ENCODE data around the gene SYNDIG1.

DNA sequence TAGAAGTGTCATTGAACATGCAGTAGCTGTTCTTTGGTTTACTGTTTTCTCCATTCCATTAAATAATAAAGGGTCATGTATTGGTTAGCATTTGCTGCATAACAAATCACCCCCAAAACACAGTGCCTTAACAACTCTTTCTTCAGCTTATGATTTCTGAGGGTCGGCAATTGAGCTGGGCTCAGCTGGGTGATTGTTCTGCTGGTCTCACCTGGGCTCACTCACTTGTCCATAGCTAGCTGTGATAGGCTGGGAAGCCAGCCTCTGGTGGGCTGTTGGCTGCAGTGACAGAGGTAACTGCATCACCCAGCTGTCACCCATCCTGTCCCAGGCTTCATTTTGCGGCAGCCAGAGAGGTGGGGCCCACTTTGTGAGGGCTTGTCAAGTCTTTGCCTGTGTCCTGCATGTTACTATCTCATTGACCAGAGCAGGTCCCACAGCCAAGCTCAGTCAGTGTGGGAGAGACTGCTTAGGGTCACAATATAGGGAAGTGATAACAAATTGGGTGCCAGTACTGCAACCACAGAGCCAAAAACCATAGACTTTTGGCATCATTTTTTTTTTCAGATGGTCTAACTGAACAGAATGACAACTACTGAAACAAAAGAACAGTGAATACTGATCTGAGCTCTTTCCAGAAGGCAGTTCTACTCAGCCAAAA is 76.9 kb downstream of the SYNDIG1 start:
- TF ChIP-seq CTCF (IDR thresholded peaks at IDR 0.05) (no peak), POLR2A (IDR thresholded peaks at IDR 0.05) (no peak)
